ENCODE results near the gene USP14.
"Not testable (repeated sequence)": the region's sequence is repeated elsewhere in the genome, so short reads cannot be mapped to it uniquely, and the experiment has no call there.

USP14 gene

DNA sequence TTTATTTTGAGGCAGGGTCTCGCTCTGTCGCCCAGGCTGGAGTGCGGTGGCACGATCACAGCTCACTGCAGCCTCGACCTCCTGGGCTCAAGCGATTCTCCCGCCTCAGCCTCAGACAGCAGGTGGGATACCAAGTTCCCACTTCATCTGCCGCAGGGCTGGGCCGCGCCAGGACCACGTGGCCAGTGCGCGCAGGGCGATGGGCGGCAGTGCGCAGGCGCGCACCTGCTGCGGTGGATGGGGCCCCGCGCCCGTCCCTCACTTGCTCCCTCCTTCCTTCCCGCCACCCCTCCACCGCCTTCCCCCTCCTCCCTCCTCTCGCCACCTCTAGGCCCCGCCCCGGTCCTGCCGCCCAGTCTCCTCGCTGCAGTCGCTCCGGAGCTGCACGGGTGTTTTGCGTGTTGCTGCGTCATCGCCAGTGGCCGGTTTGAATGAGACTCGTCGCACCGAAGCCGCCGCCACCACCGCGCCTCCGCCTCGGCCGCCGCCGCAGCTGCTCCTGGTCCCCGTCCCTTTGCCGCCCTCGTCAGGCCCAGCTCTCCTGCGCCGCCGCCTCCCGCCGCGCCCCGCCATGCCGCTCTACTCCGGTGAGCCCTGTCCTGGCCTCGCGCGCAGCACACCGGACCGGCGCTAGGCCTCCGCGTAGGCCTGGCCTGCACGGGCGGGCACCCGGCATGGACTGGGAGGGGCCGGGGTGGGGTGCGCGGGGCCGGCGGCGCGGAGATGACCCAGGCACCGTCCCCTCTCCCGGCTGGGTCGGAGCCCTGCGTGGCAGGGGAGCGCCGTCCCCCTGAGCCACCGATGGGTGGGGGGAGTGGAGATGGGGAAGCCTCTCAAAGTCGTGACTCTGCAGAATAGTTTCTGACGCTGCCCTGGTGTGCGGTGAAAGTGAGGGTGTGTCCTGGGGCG, at the start of gene USP14:
Gene USP14 (plus strand): TSS at position 430 of the 909 bp plus-strand sequence. CDS start 142 bp downstream, at position 572.
- TF ChIP-seq, protein P1, sequence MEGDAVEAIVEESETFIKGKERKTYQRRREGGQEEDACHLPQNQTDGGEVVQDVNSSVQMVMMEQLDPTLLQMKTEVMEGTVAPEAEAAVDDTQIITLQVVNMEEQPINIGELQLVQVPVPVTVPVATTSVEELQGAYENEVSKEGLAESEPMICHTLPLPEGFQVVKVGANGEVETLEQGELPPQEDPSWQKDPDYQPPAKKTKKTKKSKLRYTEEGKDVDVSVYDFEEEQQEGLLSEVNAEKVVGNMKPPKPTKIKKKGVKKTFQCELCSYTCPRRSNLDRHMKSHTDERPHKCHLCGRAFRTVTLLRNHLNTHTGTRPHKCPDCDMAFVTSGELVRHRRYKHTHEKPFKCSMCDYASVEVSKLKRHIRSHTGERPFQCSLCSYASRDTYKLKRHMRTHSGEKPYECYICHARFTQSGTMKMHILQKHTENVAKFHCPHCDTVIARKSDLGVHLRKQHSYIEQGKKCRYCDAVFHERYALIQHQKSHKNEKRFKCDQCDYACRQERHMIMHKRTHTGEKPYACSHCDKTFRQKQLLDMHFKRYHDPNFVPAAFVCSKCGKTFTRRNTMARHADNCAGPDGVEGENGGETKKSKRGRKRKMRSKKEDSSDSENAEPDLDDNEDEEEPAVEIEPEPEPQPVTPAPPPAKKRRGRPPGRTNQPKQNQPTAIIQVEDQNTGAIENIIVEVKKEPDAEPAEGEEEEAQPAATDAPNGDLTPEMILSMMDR (IDR thresholded peaks at IDR 0.05; ENCODE audit: low read depth, low read length): no peak
- H3K4me3 ChIP-seq (replicated peaks in 1 of 2; ENCODE audit: low read depth in 2 of 2, low read length in 2 of 2): peak within 1 kb of the TSS; percentile 86 to 96
- peak; percentile 97 to 98 for DNase-seq (ENCODE audit: low read depth in 2 of 2)

DNA sequence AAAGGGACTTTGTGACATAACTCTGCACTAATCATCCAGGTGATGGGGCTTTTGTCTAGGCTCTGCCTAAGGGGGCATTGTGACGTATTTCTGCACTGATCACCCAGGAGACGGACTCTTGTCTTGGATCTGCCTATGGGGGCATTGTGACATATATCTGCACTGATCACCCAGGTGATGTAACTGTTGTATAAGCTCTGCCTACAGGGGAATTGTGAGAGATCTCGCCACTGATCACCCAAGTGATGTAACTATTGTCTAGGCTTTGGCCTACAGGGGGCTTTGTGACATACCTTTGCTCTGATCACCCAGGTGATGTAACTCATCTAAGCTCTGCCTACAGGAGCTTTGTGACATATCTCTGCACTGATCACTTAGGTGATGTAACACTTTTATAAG, 49.7 kb upstream of the USP14 start:
- not testable (repeated sequence) for H3K4me3 ChIP-seq (replicated peaks in 1 of 2; ENCODE audit: low read depth in 2 of 2, low read length in 2 of 2); DNase-seq (ENCODE audit: low read depth in 2 of 2)

DNA sequence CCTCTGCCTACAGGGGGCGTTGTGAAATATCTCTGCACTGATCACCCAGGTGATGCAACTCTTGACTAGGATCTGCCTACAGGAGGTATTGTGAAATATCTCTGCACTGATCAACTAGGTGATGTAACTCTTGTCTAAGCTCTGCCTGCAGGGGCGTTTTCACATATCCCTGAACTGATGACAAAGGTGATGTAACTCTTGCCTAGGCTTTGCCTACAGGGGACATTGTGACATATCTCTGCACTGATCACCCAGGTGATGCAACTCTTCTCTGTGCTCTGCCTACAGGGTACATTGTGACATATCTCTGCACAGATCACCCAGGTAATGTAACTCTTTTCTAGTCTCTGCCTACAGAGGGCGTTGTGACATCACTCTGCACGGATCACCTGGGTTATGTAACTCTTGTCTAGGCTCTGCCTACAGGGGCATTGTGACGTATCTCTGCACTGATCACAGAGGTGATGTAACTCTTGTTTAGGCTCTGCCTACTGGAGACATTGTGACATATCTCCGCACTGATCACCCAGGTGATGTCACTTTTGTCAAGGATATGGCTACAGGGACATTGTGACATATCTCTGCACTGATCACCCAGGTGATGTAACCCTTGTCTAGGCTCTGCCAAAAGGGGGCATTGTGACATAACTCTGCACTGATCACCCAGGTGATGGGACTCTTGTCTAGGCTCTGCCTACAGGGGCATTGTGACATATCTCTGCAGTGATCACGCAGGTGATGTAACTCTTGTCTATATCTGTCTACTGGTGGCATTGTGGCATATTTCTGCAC, 49.0 kb upstream of the USP14 start:
- not testable (repeated sequence) for H3K4me3 ChIP-seq (replicated peaks in 1 of 2; ENCODE audit: low read depth in 2 of 2, low read length in 2 of 2)
- peak in 1 of 2 donors; percentile 41 for DNase-seq (ENCODE audit: low read depth in 2 of 2)

DNA sequence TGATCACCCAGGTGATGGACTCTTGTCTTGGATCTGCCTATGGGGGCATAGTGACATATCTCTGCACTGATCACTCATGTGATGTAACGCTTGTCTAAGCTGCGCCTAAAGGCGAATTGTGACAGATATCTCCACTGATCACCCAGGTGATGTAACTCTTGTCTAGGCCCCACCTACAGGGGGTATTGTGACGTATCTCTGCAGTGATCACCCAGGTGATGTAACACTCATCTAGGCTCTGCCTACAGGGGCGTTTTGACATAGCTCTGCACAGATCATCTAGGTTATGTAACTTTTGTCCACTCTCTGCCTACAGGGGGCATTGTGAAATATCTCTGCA, 48.5 kb upstream of the USP14 start:
- H3K4me3 ChIP-seq (replicated peaks in 1 of 2; ENCODE audit: low read depth in 2 of 2, low read length in 2 of 2); DNase-seq (ENCODE audit: low read depth in 2 of 2): not testable (repeated sequence)

DNA sequence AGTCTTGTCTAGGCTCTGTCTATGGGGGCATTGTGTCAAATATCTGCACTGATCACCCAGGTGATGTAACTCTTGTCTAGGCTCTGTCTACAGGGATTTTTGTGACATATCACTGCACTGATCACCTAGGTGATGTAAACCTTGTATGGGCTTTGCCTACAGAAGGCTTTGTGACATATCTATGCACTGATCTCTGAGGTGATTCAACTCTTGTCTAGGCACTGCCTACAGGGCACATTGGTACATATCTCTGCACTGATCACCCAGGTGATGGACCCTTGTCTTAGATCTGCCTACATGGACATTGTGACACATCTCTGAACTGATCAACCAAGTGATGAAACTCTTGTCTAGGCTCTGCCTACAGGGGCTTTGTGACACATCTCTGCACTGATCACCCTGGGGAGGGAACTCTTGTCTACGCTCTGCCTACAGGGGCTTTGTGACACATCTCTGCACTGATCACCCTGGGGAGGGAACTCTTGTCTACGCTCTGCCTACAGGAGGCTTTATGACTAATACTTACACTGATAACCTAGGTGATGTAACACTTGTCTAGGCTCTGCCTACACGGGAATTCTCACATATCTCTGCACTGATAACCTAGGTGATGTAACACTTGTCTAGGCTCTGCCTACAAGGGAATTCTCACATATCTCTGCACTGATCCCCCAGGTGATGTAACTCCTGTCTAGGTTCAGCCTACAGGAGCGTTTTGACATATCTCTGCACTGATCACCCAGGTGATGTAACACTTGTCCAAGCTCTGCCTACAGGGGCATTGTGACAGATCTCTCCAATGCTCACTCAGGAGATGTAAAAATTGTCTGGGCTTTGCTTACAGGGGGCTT, 47.8 kb upstream of the USP14 start:
- DNase-seq (ENCODE audit: low read depth in 2 of 2); H3K4me3 ChIP-seq (replicated peaks in 1 of 2; ENCODE audit: low read depth in 2 of 2, low read length in 2 of 2): not testable (repeated sequence)

DNA sequence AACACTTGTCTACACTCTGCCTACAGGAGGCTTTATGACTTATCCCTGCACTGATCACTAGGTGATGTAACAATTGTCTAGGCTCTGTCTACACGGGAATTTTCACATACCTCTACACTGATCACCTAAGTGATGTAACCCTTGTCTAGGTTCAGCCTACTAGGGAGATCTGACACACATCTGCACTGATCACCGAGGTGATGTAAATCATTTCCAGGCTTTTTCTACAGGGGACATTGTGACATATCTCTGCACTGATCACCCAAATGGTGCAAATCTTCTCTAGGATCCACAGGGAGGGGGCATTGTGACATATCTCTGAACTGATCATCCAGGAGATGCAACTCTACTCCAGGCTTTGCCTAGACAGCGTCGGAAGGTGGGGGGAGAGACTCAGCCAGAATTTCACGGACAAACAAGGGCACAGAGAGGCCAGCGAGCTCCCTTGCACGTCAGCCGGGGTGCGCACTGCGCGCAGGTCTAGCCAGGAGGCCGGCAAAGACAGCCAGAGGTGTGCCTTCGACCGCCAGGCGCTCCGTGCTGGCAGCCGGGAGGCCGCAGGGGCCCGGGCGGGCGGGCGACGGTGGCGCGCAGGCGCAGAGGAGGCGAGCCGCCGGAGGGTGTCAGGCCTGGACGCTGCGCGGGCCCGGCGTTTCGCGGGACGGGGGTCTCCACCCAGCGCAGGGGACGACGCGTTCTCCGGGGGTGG, 46.9 kb upstream of the USP14 start:
- TF ChIP-seq, protein P1 (IDR thresholded peaks at IDR 0.05; ENCODE audit: low read depth, low read length): no peak
- peak overlapping the region in 1 of 2 donors; percentile 39 for H3K4me3 ChIP-seq (replicated peaks in 1 of 2; ENCODE audit: low read depth in 2 of 2, low read length in 2 of 2)
- peak; percentile 26 to 44 for DNase-seq (ENCODE audit: low read depth in 2 of 2)

DNA sequence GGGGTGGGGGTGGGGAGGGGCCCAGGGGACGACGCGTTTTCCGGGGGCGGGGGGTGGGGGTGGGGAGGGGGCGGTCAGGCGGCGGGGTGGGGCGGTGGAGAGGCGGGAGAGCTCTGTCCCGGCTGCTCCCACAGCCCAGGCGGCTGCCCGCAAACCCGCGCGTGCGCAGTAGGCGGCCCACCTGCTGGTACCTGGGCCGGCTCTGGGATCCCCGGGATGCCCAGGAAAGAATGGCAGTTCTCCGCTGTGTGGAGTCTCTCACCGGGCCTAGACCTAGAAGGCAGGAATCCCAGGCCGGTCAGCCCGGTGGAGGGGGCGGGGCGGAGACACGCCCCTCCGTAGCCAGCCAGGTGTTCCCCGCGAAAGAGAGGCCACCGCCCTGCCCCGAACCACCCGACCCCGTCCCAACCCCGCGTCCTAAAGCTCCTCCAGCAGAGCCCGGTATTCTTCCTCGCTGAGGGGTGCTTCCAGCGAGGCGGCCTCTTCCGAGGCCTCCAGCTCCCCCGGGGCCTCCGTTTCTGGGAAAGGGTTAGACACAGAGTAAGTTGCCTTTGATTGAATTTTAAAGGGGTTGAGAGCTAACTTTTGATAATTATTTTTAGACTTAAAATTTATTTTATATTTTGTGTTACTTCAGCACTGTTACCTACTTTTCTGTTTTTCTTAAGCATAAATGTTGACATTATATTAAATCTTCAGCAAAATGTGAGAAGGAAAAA, 46.2 kb upstream of the USP14 start:
- not testable (repeated sequence) for DNase-seq (ENCODE audit: low read depth in 2 of 2)
- H3K4me3 ChIP-seq (replicated peaks in 1 of 2; ENCODE audit: low read depth in 2 of 2, low read length in 2 of 2): peak overlapping the region in 1 of 2 donors; percentile 39

DNA sequence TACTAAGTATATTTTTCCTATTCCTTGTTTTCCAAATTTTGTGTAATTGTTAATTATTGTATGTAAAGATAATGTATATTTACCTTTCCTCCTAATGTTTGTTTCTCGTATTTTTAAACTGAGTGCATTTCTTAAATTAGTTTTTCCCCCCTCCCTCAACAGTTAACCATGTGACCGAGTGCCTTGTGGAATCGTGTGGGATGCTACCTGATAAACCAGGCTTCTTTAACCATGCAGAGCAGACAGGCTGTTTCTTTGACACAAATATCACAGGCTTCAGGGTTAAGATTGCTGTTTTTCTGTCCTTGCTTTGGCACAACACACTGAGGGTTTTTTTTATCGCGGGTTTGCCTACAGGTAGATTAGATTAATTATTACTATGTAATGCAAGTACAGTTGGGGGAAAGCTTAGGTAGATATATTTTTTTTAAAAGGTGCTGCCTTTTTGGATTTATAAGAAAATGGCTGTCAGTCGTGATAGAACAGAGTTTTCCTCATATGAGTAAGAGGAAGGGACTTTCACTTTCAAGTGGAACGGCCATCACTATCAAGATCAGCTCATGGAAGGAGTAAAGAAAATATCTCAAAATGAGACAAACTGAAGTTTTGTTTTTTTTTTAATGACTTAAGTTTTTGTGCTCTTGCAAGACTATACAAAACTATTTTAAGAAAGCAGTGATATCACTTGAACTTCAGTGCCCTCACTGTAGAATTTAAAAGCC, 37.7 kb upstream of the USP14 start:
- not testable (repeated sequence) for DNase-seq (ENCODE audit: low read depth in 2 of 2); H3K4me3 ChIP-seq (replicated peaks in 1 of 2; ENCODE audit: low read depth in 2 of 2, low read length in 2 of 2)

DNA sequence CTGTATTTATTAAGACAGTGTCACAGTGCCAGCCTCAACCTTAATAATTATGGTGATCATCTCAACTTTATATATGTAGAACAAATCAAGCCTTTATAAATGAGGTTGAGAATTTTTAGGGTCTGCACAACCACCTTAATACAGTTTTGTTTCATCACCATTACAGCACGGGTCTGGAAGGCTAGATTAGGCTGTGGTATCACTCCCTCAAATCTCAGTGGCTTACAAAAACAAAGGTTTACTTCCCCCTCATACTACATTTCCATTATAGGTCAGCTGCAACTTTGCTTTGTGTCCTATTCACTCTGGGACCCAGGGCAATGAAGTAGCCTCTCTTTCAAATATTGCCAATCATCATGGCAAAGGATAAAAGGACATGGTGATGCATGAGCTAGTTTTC, 23.3 kb upstream of the USP14 start:
- no peak overlapping the region for H3K4me3 ChIP-seq (replicated peaks in 1 of 2; ENCODE audit: low read depth in 2 of 2, low read length in 2 of 2)
- TF ChIP-seq, protein P1 (IDR thresholded peaks at IDR 0.05; ENCODE audit: low read depth, low read length): no peak

More for the DNA sequence above, 23.3 kb upstream of the USP14 start:
- no peak for DNase-seq (ENCODE audit: low read depth in 2 of 2)
